NCI-H345 (cell line): ENCODE results near the gene PGLYRP4.
"Not testable (repeated sequence)": the region's sequence is repeated elsewhere in the genome, so short reads cannot be mapped to it uniquely, and the experiment has no call there.

ENCODE experiments used
- DNase-seq: peaks from one replicate; lab custom pipeline; 2025; lab: John Stamatoyannopoulos, UW

The PGLYRP4 gene

DNA sequence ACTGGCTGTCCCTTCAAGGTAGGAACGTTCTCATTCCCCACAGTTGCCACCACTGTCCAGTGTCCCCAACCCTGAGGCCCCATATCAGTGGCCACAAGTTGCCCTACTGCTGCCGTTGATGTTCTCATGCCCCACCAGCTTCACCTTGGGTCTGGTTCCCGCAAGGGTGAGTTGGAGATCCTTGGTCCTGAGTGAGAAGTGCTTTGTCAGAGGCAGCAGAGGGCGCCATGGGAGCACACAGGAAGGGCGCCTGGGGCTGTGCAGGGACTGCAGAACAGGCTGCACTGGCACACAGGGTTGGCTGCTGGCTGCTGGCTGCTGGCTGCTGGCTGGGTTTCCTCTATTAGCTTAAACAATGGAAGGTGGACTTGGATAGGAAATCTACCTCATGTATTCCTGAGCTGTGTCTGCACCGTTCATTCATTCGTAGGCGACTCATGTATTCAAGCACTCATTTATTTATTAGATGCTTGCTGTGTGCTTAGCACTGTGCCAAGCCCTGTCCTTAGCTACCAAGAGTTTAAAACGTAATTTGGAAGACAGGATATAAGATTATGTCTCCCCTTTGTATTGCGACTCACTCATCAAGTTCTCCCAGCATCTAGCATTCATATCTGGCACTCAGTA, 6.9 kb upstream of the PGLYRP4 start:
- peak; percentile 89 for DNase-seq

DNA sequence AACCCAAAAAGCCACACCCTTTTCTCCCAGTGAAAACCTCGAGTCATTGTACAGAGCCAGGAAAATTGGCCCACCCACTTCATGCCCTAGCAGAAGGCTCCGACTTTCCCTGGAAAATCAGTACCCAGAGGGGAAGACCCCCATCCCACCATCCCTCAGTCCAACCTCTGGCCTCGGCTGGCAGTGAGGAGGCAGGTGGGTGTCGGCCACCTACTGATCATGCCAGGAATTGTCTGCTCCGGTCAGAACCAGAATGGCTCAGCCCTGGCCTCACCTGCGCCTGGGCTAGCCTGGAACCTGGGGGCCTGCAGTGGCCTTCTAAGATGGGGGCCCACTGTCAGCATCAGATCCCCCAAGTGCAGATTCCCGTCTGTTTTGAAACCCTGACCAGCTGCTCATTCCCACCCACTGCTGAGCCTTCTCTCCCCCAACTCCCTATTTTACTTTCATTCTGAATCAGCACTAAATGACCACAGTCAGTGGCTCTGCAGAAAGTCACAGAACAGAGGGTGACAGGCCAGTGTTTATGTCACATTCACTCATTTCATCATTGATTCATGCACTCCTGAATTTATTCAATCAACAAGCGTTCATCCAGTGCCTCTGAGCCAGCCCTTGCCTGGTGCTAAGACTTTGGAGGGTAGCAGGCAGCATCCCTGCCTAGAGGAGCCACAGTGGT, 6.0 kb upstream of the PGLYRP4 start:
- DNase-seq = no peak

DNA sequence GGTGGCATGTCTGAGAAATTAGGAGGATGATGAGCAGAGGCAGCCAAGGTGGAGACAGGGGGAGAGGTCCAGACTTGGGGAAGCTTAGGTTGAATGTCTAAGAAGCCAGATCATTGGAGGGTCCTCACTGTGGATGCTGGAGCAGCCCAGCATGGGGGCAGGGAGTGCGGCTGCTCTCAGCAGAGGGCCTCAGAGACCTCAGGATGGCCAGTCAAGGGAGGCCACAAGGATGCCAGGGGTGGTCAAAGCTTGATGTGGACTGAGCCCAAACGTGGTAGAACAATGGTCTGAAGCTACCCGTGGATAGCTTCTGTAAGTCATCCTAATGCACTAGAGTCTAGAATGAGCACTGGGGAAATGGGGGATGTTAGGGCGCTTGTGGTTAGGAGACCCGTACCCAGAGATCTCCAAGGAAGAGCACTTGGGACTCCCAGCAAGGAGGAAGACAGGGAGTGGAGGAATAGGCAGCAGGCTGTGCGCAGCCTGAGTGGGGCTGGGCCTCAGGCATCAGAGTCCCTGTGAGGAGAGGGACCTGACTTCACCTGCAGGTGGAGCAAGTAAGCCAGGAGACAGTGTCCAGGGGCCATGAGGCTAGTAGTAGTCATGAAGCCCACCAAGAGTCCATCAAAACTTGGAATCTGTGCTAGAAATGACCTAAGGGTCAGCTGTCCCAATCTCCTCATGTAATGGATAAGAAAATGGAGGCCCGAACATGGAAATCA, 4.7 kb upstream of the PGLYRP4 start:
- DNase-seq = peak; percentile 61

DNA sequence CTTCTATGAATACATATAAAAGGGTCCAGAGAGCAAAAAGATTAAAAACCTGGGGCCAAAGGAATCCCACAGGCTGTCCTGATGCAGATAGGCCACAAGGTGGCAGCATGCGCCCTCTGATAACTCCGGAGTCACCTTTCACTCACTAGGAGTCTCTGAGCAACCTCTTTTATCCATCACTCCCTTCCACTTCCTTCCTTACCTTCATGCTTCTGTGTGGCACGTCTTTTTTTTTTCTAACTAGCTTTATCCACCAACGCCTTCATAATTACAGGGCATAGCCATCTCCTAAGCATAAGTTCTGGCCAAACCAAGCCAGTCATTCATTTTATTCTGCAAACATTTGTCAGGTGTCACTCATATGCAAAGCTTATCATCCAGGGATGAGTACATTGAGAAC, 3.9 kb upstream of the PGLYRP4 start:
- DNase-seq = peak; percentile 91

DNA sequence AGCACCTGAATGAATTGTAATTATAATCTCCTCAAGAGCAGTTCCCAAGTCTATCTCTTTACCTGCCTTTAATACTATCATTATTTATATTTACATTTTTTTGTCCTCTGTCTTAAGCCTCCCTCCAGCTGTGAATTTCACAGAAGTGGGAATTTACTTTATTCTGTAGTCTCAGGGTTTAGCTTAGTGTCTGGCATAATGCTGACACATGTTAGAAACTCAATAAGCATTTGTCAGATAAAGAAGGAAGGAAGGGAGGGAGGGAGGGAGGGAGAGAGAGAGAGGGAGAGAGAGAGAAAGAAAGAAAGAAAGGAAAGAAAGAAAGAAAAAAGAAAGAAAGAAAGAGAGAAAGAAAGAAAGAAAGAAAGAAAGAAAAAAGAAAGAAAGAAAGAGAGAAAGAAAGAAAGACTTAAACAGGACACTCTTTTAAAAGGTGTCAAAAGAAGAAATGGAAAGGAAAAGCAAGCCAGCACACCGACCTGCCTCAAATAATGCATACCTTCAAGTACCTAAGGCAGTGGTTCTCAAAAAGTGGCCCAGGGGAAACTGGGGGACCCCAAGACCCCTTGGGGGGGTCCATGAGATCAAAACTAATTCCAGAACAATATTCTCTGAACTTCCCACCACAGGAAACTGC, 1.8 kb upstream of the PGLYRP4 start:
- DNase-seq = no peak

DNA sequence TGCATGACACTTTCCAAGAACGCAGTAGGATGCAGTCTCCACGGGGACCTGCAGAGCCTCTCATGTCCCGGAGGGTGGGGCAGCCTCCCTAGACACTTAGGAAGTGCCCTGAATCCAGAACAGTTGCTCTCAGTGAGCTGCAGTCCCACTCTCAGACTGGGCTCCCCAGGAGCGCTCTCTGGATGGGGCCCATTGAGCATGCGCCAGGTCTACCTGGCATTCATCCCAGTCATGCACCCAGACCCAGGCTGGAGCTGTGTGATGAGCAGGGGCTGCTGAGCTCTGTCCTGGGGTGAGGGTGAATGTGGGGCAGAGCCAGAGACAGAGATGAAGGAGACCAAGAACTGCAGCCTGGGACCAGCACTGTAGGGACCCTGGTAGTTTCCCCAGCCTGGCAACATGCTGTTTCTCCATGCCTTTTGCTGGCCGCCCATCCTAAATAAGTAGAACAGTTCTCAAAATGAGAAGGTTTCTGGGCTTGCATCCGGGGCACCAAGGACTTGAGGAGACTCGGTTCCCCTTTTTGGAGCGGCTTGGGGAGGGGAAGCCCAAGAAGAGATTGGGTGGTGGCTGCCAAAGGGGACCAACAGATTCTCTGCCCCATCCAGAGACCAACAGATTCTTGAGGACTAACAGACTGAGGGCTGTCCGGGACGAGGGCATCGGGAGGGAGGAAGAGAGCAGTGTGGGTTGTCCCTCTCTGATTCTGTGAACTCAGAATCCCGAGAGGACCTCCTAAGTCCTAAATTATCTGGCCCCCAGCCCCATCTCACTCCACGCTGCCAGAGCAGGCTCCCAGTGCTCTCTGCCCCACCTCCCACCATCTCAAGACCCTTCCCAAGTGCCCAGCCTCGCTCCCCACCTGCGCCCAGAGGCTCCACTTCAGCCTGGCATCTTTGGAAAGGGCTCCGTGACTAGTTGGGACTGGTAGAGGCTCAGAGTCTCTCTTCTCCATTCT, 1.0 kb upstream of the PGLYRP4 start:
- peak; percentile 95 for DNase-seq

DNA sequence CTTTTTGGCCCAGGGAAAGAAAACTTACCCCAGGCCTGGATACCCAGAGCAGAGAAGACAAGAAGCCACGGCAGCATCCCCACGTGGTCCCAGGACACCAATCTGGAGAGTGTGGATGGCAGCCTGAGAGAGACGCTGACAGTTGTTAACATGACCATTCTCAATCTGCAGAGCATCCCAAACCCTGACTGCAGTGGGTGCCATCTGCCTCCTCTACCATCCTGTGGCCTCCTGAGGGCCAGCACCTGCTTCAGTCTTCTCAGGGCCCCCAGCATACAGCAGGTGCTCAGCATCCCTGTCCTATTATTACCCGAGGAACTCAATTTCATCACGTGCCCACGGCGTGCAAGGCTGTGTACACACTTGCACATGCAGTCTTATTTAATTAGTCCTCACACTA, 785 bp downstream of the PGLYRP4 start:
- DNase-seq = peak; percentile 65

DNA sequence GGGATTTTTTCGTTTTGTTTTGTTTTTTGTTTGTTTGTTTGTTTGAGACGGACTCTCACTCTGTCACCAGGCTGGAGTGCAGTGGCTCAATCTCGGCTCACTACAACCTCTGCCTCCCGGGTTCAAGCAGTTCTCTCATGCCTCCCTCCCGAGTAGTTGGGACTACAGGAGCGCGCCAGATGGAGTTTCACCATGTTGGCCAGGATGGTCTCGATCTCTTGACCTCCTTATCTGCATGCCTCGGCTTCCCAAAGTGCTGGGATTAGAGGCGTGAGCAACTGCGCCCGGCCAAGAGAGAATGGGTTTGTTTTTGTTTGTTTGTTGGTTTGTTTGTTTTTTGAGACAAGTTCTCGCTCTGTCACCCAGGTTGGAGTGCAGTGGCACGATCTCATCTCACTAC, 1.6 kb downstream of the PGLYRP4 start:
- DNase-seq = not testable (repeated sequence)

DNA sequence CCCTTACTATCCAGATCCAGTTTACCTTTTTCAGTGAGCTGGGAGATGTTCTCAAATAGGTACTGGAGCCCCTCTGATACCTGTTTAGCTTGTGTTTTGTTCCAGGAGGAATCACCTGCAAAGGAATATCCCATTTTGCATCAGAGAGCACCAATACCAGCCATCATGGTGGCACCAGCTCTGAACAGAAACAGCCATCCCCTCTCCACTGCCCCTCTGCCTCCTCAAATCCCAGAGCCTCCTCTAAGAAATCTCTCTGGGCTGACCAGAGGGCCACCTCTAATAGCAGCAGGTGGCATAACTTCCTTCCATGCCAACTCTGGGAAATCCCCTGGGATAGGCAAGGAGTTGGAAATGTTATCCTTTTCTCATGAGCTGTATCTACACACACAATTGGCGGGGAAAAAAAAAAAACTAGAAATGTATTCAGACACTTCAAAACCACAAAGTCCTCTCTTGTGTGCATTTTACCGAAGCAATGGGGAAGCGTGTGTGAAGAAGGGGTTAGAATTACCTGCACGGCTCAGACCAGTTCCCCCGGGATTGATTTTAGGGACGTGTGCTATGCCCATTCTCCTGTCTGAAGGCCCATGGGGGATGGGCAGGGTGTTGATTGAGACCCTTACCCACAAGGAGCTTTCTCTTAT, 2.4 kb downstream of the PGLYRP4 start:
- peak; percentile 94 for DNase-seq

DNA sequence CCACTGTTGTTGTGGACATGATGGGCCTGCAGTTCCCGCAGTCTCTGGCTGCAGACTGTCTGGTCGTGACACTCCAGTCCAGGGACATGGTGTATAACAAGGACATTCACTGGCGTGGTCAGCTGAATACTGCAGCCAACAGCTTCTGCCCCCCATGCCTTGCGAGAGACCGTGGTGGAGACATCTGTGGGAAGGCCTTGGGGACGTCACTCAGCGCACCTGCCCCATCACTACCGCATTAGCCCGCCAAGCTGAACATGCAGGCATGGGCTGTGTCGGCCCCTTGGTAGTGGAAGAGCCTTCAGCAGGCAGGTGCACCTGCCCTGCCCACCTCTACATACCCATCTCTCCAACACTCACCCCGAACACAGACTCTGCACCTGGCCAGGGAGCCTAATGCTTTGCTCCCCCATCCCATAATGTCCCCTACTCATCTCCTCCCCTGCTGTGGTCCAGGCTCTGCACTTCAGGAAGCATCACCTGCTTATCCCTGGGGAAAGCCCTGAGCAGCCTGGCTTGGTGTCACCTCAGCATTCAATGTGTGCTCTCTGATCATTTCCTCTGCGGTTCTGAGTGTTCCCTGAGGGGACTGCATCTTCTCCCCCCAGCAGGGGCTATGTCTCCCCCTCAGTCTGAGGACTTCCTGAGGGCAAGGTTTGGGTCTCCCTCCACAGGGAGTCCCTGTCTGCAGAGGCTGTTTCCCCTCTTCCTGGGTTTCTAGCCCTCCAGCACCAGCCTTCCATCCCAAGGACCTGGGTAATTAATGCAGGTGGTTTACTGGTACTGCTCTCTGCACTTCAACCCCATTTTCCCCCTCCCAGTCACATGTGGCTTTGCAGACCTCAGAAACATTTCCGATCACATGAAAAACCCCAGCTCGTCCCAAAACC, 3.2 kb downstream of the PGLYRP4 start:
- DNase-seq = peak; percentile 95

DNA sequence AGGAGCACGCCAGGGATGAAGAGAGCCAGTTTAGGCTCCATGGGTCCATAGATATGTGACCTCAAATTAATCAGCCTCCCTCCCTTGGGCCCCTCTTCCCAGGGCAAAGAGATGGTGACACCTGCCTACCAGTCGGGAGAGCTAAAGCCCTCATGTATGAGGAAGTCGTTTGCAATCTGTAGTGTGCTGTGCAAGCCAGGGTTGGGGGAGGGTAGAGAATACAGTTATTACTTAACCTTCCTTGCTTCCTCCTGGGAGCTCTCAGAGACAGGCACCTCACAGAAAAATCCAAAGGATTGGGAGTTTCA, 4.0 kb downstream of the PGLYRP4 start:
- peak; percentile 48 for DNase-seq

DNA sequence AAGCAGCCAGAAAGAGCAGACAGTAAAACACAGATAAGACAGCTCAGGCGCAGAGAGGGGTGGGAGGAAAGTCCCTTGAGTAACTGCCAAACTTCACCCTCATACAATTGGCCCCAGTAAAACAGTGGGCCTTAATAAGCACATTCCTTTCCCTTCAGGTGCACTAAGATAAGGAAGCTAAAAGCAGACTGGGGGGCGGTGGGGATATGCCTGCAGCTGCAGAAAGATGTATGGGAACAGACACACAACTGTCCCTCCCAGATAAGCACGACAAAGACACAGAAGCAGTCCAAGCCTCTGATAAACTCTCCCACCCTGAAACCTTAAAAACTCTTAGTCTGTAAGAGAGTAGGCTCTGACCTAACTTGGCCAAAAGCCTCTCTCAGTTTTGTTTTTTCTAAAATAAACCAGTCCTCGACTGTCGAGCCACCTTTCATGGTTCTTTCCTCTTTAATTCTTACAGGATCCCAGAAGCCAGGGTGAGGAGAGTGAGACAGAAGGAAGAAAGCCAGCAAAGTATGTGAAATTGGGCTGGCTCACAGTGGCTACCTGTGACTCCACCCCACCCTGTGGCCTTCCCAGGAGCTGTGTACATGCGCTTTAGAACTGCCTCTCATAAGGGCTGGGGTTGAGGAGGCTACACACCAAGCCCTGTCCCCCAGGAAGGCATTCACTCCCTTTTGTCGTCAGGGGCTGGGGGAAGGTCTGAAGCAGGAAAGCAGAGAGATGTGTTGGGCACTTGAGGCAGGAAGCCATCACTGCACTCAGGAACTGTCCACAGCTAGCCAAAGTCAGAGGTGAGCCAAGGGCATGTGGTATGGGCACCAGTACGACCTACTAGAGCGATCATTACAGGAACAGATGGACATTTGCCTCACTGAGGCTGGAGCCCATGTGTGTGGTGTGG, 4.6 kb downstream of the PGLYRP4 start:
- DNase-seq = no peak

DNA sequence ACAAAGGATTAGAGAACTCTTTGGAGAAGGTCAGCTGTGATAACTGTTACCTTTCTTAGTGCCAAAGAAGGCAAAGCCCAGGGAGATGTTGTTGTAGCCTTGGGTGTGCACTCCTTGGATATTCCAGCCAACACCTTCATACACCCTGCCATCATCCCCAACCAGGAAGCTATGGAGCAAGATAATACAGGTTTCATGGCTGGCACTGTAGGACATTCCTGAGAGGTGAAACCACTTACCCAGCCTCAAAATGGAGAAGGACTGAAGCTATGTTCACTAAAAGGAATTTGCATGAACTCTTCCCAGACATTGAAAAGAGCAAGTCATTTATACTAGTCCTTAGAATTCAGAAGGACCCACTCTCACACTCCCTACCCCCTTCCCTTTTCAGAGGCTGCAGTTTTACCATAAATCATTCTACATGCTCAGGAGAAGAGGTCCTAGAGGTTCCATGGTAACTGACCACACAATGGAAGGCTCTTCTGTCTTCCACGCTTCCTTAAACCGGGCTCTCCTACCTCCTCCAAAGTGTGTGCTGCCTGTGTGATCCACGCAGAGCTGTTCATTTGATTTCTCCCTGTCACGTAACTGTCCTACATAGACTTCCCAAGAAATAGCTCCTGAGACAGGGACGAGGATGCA, 5.5 kb downstream of the PGLYRP4 start:
- DNase-seq = no peak

DNA sequence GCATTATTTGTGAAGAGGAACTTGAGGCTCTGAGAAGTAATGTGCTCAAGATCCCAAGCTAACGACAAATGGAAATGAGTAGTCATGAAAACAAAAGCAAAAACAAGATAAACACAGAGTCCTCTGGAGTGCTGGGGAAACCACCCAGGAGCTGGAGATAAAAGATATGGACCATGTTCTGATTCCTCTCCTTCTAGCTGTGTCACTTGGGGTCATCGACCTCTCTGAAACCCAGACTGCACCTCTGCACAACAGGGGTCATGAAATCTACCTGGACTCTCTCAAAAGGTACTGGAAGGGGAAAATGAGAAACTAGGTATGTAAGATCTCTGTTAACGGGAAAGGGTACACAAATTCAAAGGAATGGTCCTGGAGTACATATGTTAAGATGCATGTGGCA, 6.5 kb downstream of the PGLYRP4 start:
- DNase-seq = no peak

DNA sequence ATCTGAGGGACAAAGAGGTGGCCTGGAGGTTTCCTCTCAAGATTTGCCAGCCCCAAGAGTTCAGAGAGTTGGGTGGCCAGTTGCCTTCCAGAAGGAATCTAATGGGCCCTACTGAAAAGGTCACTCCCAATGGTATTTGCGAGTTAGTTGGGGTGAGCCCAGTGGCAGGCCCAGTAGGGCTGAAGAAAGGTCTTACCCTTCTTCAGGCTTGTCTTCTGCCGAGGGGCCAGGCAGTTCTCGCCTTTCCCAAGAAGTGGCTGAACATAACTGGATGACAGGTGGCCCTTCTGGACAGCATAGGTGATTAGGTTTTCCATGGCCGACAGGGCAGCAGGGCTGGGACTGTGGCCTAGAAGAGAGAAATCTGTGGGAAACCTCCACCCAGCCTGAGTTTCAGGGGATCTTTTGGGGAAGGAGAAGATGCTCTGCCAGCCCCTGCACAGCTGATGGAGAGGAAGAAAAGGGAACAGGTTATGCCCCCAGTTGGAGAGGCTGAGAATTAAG, 7.2 kb downstream of the PGLYRP4 start:
- no peak for DNase-seq

DNA sequence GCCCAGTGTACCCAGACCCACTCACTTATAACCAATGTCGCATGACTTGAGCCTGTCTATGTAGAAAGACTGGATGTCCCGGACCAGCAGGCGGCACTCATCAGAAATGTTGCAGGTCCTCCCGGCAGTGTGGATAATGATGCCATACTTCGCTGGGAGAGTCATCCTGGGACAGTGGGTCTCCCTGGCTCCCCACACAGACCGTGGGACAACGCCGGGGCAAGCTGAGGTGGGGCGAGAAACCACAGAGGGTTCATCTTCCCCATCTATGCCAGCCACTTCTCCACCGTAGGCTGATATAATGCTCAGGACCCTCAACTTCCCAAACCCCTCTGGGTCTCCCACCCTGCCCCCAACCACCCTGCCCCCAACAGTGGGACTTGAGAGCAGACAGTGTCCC, 8.3 kb downstream of the PGLYRP4 start:
- no peak for DNase-seq

DNA sequence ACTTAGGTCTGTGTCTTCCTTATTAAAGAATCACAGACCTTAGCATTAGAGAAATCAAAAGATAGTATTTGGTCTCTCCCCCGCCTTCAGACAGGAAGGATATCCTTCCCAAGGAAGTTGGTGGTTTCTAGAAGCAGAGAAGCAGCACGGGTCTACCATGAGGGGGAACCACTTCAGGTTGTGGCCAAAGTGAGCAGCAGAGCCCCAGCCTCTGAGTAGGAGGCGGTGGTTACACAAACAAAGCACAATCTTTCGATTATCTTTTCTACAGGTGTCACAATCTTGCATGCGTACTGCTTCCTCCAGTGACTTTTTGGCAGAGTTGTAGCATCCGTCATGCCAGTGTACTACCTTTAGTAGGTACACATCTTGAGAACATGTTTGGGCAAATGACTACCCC, 8.8 kb downstream of the PGLYRP4 start:
- DNase-seq = no peak
